EH (cell line): ENCODE results near the gene GLRX.

Experiments used
- DNase-seq: peaks from one replicate; pipeline ENCODE4 v3.0.0-alpha.2; 2015; ENCODE audit warnings: low read depth

The GLRX gene

GRCh38 chr5:95780597-95780996 lies 41.9 kb downstream of the GLRX start:
- DNase-seq, result peak; percentile 23

DNA sequence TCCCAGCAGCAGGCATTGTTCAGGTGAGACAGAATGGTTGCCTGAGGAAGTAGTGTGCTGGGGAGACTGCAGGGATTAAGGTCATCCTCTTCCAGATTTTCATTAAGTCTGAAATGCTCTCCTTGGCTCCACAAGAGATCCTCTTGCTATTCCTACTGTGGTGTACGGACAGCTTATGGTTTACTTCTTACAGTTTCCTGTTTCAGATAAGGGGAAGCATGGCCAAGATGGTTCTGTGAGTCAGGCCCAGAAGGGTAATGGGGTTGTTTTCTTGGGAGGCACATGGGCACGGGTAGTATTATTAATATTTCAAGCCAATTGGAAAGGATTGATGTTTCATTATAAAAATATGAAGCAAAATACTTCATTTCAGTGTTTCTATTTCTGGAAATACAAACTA lies 42.9 kb downstream of the GLRX start:
- DNase-seq, result peak; percentile 43

GRCh38 chr5:95778713-95779436 lies 43.7 kb downstream of the GLRX start:
- DNase-seq, result no peak

DNA sequence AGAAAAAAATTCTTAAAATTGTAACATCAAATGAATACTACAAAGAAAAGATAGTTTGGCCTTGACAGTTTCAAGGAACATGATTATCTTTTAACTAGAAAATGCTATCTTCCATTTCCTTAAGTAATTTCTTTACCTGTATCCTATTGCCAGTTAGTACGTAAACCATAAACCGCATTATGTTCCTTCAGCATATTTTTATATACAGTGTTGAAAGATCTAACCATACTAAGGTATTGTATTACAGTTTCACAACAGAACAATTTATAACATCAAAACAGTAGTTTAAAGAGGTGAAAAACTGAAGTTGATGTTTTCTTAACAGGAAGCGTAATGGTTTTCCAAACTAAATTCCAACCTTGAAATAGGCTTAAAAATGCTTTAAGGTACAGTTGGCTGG lies 45.1 kb downstream of the GLRX start:
- no peak for DNase-seq

- peak; percentile 71 for DNase-seq
These were observed 49.0 kb downstream of the GLRX start for GRCh38 chr5:95773335-95774059.

DNA sequence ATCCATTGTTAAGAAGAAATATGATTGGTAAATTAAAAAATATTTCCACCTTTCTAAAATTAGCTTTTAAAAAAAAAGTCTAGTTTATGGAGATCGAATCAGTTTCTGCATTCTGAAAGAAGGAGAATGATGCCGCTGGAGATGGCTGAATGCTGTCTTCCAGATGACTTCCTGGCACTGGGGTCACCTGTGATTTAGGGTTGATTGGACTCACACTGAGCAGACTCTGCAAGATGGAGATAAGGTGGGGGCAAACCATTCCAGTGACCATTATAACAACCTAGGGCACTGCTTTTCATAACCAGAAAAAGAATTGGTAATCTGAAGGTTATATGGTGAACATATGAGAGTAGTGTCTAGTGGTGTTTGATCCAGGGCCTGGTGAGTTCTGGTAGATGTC lies 50.6 kb downstream of the GLRX start:
- DNase-seq, result no peak

DNA sequence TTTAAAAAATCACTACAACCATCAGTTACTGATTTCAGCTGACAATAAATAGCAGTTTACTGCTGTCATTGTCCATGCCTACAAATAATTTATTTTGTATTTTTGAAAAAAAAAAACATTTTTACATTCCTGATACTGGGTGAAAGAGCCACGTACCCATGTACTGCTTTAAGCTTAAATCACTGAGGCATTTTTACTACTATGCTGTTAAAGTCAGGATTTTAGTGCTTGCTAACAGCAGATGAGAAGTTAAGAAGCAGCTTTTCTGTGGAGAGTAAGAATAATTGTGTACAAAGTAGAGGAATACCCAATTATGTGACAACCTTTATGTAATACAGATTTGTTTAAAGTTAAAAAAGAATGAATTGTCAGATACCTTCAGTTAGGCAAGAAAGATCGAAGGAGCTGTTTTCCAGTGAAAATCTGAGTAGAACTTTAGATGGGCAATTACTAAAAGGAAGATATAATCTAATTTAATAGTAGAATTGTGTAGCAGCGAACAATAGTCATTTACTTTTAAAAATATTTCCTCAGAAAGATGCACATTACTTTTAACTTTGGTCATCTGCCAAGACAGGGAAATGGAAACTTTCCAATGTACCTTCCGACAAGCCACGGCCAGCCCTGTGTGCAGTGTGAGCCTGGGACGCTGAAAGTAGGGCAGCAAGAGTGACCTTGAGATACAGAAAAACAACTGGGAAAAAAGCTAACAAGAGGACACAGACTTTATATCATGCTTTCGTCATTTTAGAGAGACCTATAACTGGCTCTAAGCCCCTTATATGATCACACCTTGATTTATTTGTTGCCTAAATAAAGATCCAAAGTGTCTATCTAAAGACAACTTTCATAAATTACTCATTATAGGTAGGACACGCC lies 51.5 kb downstream of the GLRX start:
- no peak for DNase-seq

DNA sequence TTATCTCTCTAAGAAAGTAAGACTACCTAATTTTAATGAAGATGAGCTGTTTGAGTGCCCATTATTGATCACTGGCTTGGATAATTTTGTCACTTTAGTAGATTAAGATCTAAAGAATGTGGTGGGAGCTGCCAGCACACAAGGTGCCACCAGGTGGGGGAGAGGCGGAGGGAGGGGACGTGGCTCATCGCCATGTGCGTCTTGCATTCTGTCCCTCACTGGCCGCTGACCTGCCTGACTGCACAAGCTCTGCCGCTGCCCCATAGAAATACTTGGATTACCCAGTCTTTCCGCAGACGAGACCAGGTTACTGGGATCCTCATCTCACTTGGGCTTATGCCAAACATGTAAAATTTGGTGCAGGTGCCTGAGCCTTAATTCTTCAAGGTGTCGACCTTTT lies 53.8 kb downstream of the GLRX start:
- DNase-seq, result no peak

DNA sequence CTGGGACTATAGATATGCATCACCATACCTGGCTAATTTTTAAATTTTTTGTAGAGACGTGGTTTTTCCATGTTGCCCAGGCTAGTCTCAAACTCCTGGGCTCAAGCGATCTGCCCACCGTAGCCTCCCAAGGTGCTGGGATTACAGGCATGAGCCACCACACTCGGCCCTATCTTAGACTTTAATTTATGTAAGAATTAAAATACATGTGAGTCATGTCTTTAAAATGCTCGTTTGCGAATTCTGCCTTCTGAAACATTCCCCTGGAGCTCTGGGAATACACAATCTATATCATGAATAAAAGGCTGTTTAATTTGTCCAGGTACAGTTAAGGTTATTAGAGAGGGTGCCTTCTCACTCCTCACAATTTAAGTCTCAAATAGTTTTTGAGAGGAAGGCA lies 58.6 kb downstream of the GLRX start:
- DNase-seq, result no peak
